Transverse colon (tissue), 3 donors: Measurements from ENCODE around the gene LHFPL3.

Experiments
- POLR2A ChIP-seq: fragments of 450-650 bp; IDR thresholded peaks from one replicate; pipeline ENCODE4 v1.6.1; 2016; ENCODE audit warnings: antibody characterized with exemption, mild to moderate bottlenecking, moderate library complexity
- TF ChIP-seq, protein P1 (sequence below), 5 experiments: fragments of 200-600 bp in 3 of 5; fragments of 450-650 bp in 2 of 5; sonication (generic) in 3 of 5; IDR thresholded peaks; 1 replicate in 2 of 5; 2 replicates in 3 of 5; pipeline ENCODE4 v1.5.1; 2016 to 2017; ENCODE audit warnings: antibody characterized with exemption in 5 of 5, inconsistent platforms in 3 of 5, mild to moderate bottlenecking in 2 of 5, moderate library complexity in 1 of 5

DNA sequence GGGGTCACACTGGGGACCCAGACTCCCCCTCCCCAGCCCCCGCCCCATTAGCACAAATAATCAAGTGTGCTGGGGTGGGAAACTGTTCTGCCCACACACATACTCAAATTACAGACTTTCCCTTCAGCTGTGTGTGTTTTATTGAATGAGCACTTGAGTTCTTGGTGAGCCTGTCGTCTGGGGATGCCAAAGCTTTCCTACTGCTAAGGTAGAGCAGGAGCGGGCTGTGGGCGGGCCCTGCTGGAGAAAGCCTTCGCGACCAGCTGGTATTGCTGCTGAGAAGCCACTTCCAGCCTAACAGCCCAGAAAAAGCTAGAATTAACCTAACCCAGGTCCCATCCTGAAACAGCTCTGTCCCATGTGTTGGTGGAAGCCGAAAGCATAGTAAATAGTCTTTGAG lies 598.7 kb downstream of the LHFPL3 start:
- TF ChIP-seq, protein P1, sequence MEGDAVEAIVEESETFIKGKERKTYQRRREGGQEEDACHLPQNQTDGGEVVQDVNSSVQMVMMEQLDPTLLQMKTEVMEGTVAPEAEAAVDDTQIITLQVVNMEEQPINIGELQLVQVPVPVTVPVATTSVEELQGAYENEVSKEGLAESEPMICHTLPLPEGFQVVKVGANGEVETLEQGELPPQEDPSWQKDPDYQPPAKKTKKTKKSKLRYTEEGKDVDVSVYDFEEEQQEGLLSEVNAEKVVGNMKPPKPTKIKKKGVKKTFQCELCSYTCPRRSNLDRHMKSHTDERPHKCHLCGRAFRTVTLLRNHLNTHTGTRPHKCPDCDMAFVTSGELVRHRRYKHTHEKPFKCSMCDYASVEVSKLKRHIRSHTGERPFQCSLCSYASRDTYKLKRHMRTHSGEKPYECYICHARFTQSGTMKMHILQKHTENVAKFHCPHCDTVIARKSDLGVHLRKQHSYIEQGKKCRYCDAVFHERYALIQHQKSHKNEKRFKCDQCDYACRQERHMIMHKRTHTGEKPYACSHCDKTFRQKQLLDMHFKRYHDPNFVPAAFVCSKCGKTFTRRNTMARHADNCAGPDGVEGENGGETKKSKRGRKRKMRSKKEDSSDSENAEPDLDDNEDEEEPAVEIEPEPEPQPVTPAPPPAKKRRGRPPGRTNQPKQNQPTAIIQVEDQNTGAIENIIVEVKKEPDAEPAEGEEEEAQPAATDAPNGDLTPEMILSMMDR (IDR thresholded peaks at IDR 0.05), result no peak
- TF ChIP-seq POLR2A, result no peak
